CD4-positive, alpha-beta T cell treated with Interleukin-4 for 1 hour (primary cell): Measurements from ENCODE around the gene OPHN1.

Source experiments
- DNase-seq, 2 donors: peaks; one replicate each; pipeline ENCODE4 v3.0.0-alpha.2; 2020 to 2022

The OPHN1 gene

DNA sequence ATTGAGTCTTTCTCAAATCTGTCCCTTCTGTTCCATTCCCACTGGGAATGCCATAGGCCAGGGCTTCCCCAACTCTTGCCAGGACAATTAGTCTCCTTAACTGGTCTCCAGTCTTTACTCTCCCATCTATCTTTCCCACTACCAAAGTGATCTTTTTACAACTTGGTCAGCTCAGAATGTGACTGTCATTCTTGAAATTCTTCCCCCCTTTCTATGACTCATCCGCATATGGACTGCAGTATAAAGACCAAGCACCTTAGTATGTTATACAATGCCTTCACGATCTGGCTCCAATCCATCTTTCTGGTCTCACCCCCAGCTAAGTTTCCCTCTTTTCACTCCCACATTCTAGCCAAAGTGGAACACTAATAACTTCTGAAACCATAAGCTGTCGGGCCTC is 383.8 kb downstream of the OPHN1 start:
- DNase-seq: no peak

DNA sequence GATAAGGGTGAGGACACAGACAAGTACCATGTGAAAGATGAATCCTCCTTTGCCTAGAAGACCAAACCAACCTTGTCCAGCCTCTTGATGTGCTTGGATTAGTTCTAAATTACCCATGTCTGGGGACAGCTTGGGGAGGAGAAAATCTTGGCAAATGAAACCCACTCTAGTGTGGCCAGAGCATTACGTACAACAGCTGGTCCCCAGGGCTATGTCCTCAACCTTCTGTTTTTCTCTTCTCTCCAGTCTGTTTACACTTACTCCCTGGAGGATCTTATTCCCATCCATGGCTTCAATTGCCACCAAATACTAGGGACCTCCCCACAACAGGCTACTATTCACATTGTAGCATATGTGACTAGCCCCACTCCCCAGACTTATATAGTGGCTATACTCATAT is 384.5 kb downstream of the OPHN1 start:
- no peak for DNase-seq

DNA sequence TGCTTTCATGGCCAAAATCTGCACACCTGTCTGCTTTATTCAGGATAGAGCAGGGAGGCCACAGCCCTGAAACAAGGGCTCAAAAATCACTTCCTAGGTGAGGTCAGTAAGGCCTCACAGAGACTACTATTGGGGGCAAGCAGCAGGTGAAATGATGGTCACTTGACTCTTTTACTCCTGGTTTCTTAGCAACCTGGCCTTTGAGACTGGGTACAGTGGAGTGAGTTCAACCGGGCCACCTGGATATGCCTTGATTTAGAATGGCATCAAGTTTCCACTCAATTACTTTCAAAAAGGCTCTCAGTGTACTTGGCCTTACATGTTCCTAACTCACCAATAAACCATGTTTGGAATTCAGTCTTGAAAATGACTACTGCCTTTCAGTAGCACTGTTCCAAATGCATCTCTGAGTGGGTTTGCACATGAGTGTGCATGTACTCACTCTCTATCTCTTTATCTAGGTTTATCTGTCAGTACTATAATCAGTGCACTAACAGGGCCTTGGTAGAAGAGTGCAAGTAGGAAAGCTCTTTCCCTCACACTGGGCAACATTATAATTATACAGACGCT is 388.2 kb downstream of the OPHN1 start:
- DNase-seq: no peak

DNA sequence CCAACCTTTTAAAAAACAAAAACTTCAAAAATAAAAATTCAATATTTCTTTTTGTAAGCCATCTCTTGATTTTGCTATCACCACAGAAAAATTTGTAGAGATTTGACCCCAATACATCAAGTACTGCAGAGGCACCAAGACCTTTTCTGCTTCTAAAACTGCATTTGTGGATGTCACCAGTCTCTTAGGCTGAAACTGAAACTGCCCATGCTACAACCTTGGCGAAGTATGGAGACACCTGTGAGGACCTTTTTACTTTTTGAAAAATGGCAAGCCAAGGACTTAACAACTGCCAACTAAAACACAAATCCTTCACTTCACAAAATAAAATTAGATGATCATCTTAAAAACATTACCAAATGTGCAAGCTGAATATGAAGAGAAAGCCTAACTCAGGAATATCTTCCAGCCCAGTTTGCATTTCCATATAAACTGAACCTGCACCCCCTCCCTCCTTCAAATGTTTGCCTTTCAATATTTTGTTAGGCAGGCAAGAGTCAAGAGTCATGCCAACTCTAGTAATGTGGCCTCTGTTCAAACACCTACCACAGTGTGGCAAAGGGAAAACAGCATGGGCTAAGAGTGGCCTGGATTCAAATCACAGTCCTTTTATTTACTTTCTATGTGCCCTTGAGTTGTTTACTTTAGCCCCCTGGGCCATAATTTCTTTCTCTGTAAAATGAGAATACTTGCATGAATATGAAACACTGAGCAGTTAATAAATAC is 389.4 kb downstream of the OPHN1 start:
- no peak for DNase-seq

DNA sequence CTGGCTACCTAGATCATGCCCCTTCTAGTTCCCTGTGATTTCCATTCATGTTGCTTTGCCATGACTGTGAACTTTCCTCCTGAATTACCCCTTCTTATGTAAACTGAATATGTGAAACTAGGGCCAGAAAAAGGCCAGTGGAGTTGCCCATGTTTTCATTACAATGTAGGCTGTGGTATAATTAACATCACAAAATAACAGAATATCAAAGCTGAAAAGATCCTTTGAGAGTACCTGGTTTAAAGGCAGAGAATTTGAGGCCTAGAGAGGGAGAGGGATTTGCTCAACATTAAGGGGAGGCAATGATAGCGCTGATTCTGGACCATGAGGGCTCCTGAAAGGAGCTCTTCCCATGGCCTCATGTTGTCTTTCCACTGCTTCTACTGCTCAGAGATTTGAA is 392.2 kb downstream of the OPHN1 start:
- no peak for DNase-seq

GRCh38 chrX:68018248-68019203 is 414.8 kb downstream of the OPHN1 start:
- DNase-seq: no peak

DNA sequence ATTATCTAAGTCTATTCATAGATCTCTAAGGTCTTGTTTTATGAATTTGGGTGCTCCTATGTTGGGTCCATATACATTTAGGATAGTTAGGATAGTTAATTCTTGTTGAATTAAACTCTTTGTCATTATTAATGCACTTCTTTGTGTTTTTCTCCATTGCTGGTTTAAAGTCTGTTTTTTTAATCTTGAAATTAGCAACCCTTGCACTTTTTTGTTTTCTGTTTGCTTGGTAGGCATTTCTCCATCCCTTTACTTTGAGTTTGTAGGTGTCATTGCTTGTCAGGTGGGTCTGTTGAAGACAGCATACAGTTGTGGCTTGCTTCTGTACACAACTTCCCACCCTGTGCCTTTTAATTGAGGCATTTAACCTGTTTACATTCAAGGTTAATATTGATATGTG is 434.8 kb downstream of the OPHN1 start:
- DNase-seq: no peak
